Measurements from ENCODE around the gene TRPM2.

TRPM2 gene

GRCh38 chr21:44314561-44314960, 38.9 kb upstream of the TRPM2 start:
- TF ChIP-seq MYC (IDR thresholded peaks at IDR 0.05; ENCODE audit: low read depth, low read length): no peak
- no peak for TF ChIP-seq POLR2A (IDR thresholded peaks at IDR 0.05; ENCODE audit: extremely low read depth, insufficient read length)
- TF ChIP-seq, protein P1, sequence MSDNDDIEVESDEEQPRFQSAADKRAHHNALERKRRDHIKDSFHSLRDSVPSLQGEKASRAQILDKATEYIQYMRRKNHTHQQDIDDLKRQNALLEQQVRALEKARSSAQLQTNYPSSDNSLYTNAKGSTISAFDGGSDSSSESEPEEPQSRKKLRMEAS (IDR thresholded peaks at IDR 0.05; ENCODE audit: low read depth, low read length): no peak
- TF ChIP-seq CTCF (IDR thresholded peaks at IDR 0.05; ENCODE audit: low read depth, low read length): no peak
- no peak for DNase-seq (ENCODE audit: low read depth)
- no peak overlapping the region for H3K4me3 ChIP-seq (ENCODE audit: low read depth, low read length)

- no peak overlapping the region for H3K4me3 ChIP-seq (ENCODE audit: low read depth, low read length)
- TF ChIP-seq, protein P1 (IDR thresholded peaks at IDR 0.05; ENCODE audit: low read depth, low read length): no peak
- TF ChIP-seq MYC (IDR thresholded peaks at IDR 0.05; ENCODE audit: low read depth, low read length) (no peak), POLR2A (IDR thresholded peaks at IDR 0.05; ENCODE audit: extremely low read depth, insufficient read length) (no peak), CTCF (IDR thresholded peaks at IDR 0.05; ENCODE audit: low read depth, low read length) (no peak)
These were observed 37.7 kb upstream of the TRPM2 start for GRCh38 chr21:44315691-44316203.

DNA sequence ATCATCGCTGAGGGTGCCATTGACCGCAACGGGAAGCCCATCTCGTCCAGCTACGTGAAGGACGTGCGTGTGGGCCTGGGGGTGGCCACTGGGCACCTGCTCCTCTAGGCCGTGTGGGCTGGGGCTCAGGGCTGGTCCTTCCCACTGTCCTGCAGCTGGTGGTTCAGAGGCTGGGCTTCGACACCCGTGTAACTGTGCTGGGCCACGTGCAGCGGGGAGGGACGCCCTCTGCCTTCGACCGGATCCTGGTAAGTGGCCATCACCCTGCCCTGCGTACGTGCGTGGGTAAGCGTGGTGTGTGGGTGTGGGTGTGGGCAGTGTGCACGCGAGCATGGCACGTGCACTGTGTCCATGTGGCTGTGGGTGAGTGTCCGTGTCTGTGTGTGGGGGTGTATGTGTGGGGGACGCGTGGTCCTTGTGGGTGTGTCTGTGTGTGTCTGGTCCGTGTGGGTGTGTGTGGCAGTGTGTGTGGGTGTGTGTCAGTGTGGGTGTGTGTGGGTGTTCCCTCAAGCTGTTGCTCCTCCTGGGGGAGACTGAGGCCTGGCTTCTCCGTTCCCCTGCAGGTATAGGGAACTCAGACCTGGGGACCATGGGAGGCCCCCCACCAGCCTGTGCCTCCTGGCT, 37.0 kb upstream of the TRPM2 start:
- DNase-seq (ENCODE audit: low read depth): no peak
- TF ChIP-seq, protein P1 (IDR thresholded peaks at IDR 0.05; ENCODE audit: low read depth, low read length): no peak
- TF ChIP-seq POLR2A (IDR thresholded peaks at IDR 0.05; ENCODE audit: extremely low read depth, insufficient read length): no peak
- no peak for TF ChIP-seq MYC (IDR thresholded peaks at IDR 0.05; ENCODE audit: low read depth, low read length)
- no peak for TF ChIP-seq CTCF (IDR thresholded peaks at IDR 0.05; ENCODE audit: low read depth, low read length)
- no peak overlapping the region for H3K4me3 ChIP-seq (ENCODE audit: low read depth, low read length)

More at GRCh38 chr21:44315691-44316203, 37.7 kb upstream of the TRPM2 start:
- DNase-seq (ENCODE audit: low read depth): no peak

GRCh38 chr21:44317241-44317782, 36.1 kb upstream of the TRPM2 start:
- TF ChIP-seq, protein P1 (IDR thresholded peaks at IDR 0.05; ENCODE audit: low read depth, low read length): no peak
- no peak for TF ChIP-seq CTCF (IDR thresholded peaks at IDR 0.05; ENCODE audit: low read depth, low read length)
- no peak for TF ChIP-seq MYC (IDR thresholded peaks at IDR 0.05; ENCODE audit: low read depth, low read length)
- TF ChIP-seq POLR2A (IDR thresholded peaks at IDR 0.05; ENCODE audit: extremely low read depth, insufficient read length): no peak
- DNase-seq (ENCODE audit: low read depth): no peak
- H3K4me3 ChIP-seq (ENCODE audit: low read depth, low read length): no peak overlapping the region

DNA sequence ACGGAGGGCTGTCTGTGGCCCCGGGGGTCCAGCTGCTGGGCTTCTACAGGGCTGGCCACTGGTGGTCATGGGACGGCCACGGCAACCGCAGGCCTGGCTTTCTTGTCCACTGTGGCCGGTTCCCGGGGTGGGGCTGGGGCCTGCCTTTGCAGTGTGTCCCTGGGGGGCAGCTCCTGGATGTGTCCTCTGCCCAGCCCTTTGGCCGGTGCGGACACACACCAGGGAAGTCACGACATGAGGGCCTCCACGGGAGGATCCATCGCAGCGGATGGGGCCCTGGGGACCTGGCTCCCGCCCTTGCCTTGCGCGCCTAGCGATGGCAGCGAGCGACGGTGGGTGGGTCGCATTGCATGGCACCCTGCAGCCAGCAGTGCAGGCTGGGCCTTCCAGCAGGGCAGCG, 35.5 kb upstream of the TRPM2 start:
- H3K4me3 ChIP-seq (ENCODE audit: low read depth, low read length): no peak overlapping the region
- DNase-seq (ENCODE audit: low read depth): no peak
- TF ChIP-seq MYC (IDR thresholded peaks at IDR 0.05; ENCODE audit: low read depth, low read length) (no peak), POLR2A (IDR thresholded peaks at IDR 0.05; ENCODE audit: extremely low read depth, insufficient read length) (no peak)
- TF ChIP-seq, protein P1 (IDR thresholded peaks at IDR 0.05; ENCODE audit: low read depth, low read length): no peak

Measured in NB4 (cell line).